PC-3 (cell line): ENCODE results near the gene SEC24B. TPM values are rescaled to one million over a fixed set of nuclear protein-coding genes. Genes with fewer than 3 reads are reported as not detected.

ENCODE experiments used
- ATAC-seq: fragments of 200-7000 bp; cut with Tn5 transposase; 2 replicates; pipeline ENCODE4 v1.9.1; 2020; ENCODE audit warnings: mild to moderate bottlenecking, moderate library complexity
- BruUV-seq: library from RNA; stranded (reverse); fragments of 400-500 nt; replicated peaks from 2 replicates; lab custom pipeline; 2021; lab: Mats Ljungman, UMichigan
- CTCF ChIA-PET: fragments of 300-600 bp; sonication (Branson Sonifier 250); formaldehyde crosslinking; loops from one replicate; lab custom pipeline; 2022; ENCODE audit warnings: antibody characterized with exemption; lab: Charles Lee
- POLR2A ChIA-PET: fragments of 300-600 bp; sonication (Branson Sonifier 250); formaldehyde crosslinking; loops from one replicate; lab custom pipeline; 2022; ENCODE audit warnings: antibody characterized with exemption; ENCODE audit not compliant: unreplicated experiment; lab: Charles Lee
- DNase-seq: peaks from one replicate; pipeline ENCODE4 v3.0.0-alpha.2; 2015
- H2AFZ ChIP-seq: fragments of 300-600 bp; sonication (generic); 2 replicates; pipeline ENCODE4 v1.6.0; 2016; ENCODE audit warnings: antibody characterized with exemption, low read length
- H3F3A ChIP-seq: fragments of 300-600 bp; sonication (generic); one replicate; pipeline ENCODE4 v1.6.0; 2017; ENCODE audit warnings: antibody characterized with exemption, low read length, control low read depth, mild to moderate bottlenecking; ENCODE audit not compliant: unreplicated experiment
- H3K27ac ChIP-seq: fragments of 300-600 bp; sonication (generic); 2 replicates; pipeline ENCODE4 v1.5.1; 2016; ENCODE audit warnings: mild to moderate bottlenecking, low read length
- H3K27me3 ChIP-seq: fragments of 300-600 bp; sonication (generic); 2 replicates; pipeline ENCODE4 v1.6.1; 2016; ENCODE audit warnings: low read length, mixed read lengths
- H3K36me3 ChIP-seq: fragments of 300-600 bp; sonication (generic); 2 replicates; pipeline ENCODE4 v1.6.1; 2016; ENCODE audit warnings: low read depth, mixed run types, low read length, mixed read lengths
- H3K4me1 ChIP-seq: fragments of 300-600 bp; sonication (generic); 2 replicates; pipeline ENCODE4 v1.5.1; 2016; ENCODE audit warnings: low read length; ENCODE audit not compliant: insufficient read depth
- H3K4me2 ChIP-seq: fragments of 300-600 bp; sonication (generic); 2 replicates; pipeline ENCODE4 v1.6.0; 2016; ENCODE audit warnings: low read length
- H3K4me3 ChIP-seq: fragments of 300-600 bp; sonication (generic); 2 replicates; pipeline ENCODE4 v1.5.1; 2016; ENCODE audit warnings: mild to moderate bottlenecking, low read length, mixed read lengths
- H3K79me2 ChIP-seq: fragments of 300-600 bp; sonication (generic); 2 replicates; pipeline ENCODE4 v1.6.1; 2017; ENCODE audit warnings: low read length, mixed read lengths
- H3K9ac ChIP-seq: fragments of 300-600 bp; sonication (generic); 2 replicates; pipeline ENCODE4 v1.6.0; 2016; ENCODE audit warnings: mild to moderate bottlenecking, low read length
- H3K9me2 ChIP-seq: fragments of 300-600 bp; sonication (generic); replicated peaks from 2 replicates; pipeline ENCODE4 v1.6.1; 2016; ENCODE audit warnings: mixed run types, low read length, mixed read lengths
- H3K9me3 ChIP-seq: fragments of 300-600 bp; sonication (generic); 2 replicates; pipeline ENCODE4 v1.6.1; 2016; ENCODE audit warnings: low read length, mixed read lengths
- H4K20me1 ChIP-seq: fragments of 300-600 bp; sonication (generic); 2 replicates; pipeline ENCODE4 v1.6.1; 2016; ENCODE audit warnings: low read length, mixed read lengths
- EZH2 ChIP-seq: fragments of 300-600 bp; sonication (generic); IDR thresholded peaks from one replicate; pipeline ENCODE4 v1.6.1; 2017; ENCODE audit warnings: antibody characterized with exemption, mild to moderate bottlenecking, low read length; ENCODE audit not compliant: unreplicated experiment
- EZH2phosphoT487 ChIP-seq: fragments of 300-600 bp; sonication (generic); IDR thresholded peaks from 2 replicates; pipeline ENCODE4 v1.6.1; 2018; ENCODE audit warnings: mild to moderate bottlenecking, antibody characterized with exemption, low read length, borderline replicate concordance
- intact Hi-C: fragments of 100-400 bp; cut with micrococcal nuclease; formaldehyde crosslinking; loops from 2 replicates; pipeline ENCODE4 v1.9.0; 2023
- total RNA-seq: library from RNA; depleted of rRNA; stranded (reverse); fragments of >200 nt; gene quantifications from 2 replicates; pipeline ENCODE4 v1.2.3, GENCODE V29; 2014
- TF ChIP-seq, protein P1 (sequence below): fragments of 300-600 bp; sonication (generic); conservative IDR thresholded peaks from 2 replicates; pipeline ENCODE4 v1.5.1; 2017; ENCODE audit warnings: antibody characterized with exemption, low read depth, mild to moderate bottlenecking, low read length

SEC24B gene
- total RNA-seq, 1 experiment from 2014 or later = 11.3 TPM

DNA sequence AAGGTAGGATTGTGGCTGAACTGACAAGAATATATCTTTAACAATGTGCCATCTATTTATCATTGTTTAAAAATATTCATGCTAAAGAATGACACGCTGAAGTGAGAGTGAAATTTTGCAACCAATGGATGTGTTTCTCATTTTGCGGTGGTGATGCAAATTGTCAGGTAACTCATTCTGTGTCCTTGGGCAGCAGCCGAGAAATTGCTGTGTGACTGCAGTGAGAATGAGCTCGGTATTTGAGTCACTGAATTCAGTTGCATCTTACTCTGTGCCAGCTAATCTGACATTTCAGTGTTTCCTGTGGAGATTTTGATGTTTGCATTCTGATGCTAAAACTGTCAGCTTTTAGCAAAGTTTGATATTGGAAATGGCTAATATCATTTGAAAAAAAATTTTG lies 154.6 kb downstream of the SEC24B start:
- no peak overlapping the region for H3K4me2 ChIP-seq
- no peak overlapping the region for H2AFZ ChIP-seq
- no peak overlapping the region for H3K4me3 ChIP-seq
- BruUV-seq = no TSS peak
- H3K36me3 ChIP-seq = no peaks in the 10 kb centered on the region
- peaks cover 12% of the 10 kb centered on the region for H3K4me1 ChIP-seq
- intact Hi-C loops = no loop called here
- H3F3A ChIP-seq = no peaks in the 10 kb centered on the region
- CTCF ChIA-PET = no interaction called here
- no peaks in the 10 kb centered on the region for H3K27me3 ChIP-seq
- no peak for ATAC-seq
- no peak overlapping the region for H3K9ac ChIP-seq
- TF ChIP-seq, protein P1, sequence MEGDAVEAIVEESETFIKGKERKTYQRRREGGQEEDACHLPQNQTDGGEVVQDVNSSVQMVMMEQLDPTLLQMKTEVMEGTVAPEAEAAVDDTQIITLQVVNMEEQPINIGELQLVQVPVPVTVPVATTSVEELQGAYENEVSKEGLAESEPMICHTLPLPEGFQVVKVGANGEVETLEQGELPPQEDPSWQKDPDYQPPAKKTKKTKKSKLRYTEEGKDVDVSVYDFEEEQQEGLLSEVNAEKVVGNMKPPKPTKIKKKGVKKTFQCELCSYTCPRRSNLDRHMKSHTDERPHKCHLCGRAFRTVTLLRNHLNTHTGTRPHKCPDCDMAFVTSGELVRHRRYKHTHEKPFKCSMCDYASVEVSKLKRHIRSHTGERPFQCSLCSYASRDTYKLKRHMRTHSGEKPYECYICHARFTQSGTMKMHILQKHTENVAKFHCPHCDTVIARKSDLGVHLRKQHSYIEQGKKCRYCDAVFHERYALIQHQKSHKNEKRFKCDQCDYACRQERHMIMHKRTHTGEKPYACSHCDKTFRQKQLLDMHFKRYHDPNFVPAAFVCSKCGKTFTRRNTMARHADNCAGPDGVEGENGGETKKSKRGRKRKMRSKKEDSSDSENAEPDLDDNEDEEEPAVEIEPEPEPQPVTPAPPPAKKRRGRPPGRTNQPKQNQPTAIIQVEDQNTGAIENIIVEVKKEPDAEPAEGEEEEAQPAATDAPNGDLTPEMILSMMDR = no peak
- TF ChIP-seq EZH2 = no peak
- TF ChIP-seq EZH2phosphoT487 = no peak
- H3K9me3 ChIP-seq = no peaks in the 10 kb centered on the region
- H3K79me2 ChIP-seq = no peaks in the 10 kb centered on the region
- no peak overlapping the region for H3K27ac ChIP-seq
- no peak for DNase-seq
- POLR2A ChIA-PET = no interaction called here
- no peaks in the 10 kb centered on the region for H3K9me2 ChIP-seq
- H4K20me1 ChIP-seq = no peaks in the 10 kb centered on the region

DNA sequence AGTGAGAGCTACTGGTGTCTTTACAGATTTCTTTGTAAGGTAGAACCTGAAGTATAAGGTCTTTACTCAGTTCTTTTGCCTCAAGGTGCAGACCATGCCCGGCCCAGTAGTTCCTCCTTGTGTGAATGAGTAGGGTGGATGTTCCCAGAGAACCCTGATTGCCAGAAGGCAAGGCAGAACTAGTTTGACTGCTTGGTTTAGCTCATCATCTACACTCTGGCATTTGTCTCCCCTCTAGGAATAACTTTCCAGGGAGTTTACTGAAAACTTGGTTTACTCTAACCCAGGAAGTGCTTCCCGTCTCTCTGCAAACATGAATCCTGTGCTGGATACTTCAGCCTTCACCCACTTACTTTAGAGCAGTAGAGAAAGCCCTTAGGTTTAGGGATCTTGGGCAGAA lies 155.5 kb downstream of the SEC24B start:
- ATAC-seq = no peak
- no peaks in the 10 kb centered on the region for H3K36me3 ChIP-seq
- H2AFZ ChIP-seq = peak overlapping the region; percentile 48
- no peaks in the 10 kb centered on the region for H3K27me3 ChIP-seq
- TF ChIP-seq EZH2 (no peak), EZH2phosphoT487 (no peak)
- TF ChIP-seq, protein P1 = no peak
- H3K9me2 ChIP-seq = no peaks in the 10 kb centered on the region
- H3K9me3 ChIP-seq = no peaks in the 10 kb centered on the region
- no TSS peak for BruUV-seq
- peak overlapping the region; percentile 43 for H3K4me2 ChIP-seq
- DNase-seq = peak; percentile 51
- no peak overlapping the region for H3K27ac ChIP-seq
- H3K79me2 ChIP-seq = no peaks in the 10 kb centered on the region
- H3K4me1 ChIP-seq = peaks cover 12% of the 10 kb centered on the region
- intact Hi-C loops = no loop called here
- no peak overlapping the region for H3K9ac ChIP-seq
- no peaks in the 10 kb centered on the region for H4K20me1 ChIP-seq
- CTCF ChIA-PET = no interaction called here
- H3K4me3 ChIP-seq = no peak overlapping the region; the same call in 1 of the 2 replicates
- POLR2A ChIA-PET = no interaction called here
- no peaks in the 10 kb centered on the region for H3F3A ChIP-seq

DNA sequence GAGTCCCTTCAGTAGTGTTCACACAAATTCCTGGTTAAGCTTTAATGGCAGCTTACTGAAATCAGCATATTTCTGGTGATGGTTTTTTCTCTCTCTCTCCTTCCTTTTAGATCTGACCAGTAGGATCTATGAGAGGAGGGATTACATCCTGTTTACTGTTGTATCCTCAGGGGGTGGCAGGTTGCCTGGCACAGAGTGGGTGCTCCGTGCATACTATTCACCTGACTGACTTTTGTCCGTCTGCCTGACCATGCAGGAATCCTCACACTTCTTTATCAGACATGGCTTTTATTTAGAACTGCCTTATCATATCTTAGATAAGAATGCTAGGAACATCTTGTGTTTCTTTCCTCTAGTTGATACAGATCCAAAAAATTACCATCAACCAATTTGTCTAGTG lies 156.0 kb downstream of the SEC24B start:
- no peaks in the 10 kb centered on the region for H4K20me1 ChIP-seq
- no peaks in the 10 kb centered on the region for H3K36me3 ChIP-seq
- H3K27me3 ChIP-seq = no peaks in the 10 kb centered on the region
- POLR2A ChIA-PET = no interaction called here
- TF ChIP-seq EZH2phosphoT487 (no peak), EZH2 (no peak)
- TF ChIP-seq, protein P1 = no peak
- CTCF ChIA-PET = no interaction called here
- H3K9ac ChIP-seq = no peak overlapping the region
- no TSS peak for BruUV-seq
- no peaks in the 10 kb centered on the region for H3K9me3 ChIP-seq
- peak overlapping the region; percentile 43 for H3K4me2 ChIP-seq
- peak overlapping the region; percentile 48; the same call in 1 of the 2 replicates for H2AFZ ChIP-seq
- ATAC-seq (no peak), DNase-seq (no peak)
- H3K4me3 ChIP-seq = no peak overlapping the region
- H3F3A ChIP-seq = no peaks in the 10 kb centered on the region
- H3K4me1 ChIP-seq = peaks cover 12% of the 10 kb centered on the region
- H3K27ac ChIP-seq = no peak overlapping the region
- H3K79me2 ChIP-seq = no peaks in the 10 kb centered on the region
- intact Hi-C loops = no loop called here
- no peaks in the 10 kb centered on the region for H3K9me2 ChIP-seq
